H1 (cell line): ENCODE data around the gene KIAA1614. TPM values are rescaled to one million over a fixed set of nuclear protein-coding genes. Genes with fewer than 3 reads are reported as not detected.
A peak's percentile ranks its signal among the peaks of the same experiment; 100 is the strongest.

Experiments
- CTCF ChIA-PET: fragments of 300-600 bp; sonication (Branson Sonifier 250); formaldehyde crosslinking; loops from one replicate; lab custom pipeline; 2021; ENCODE audit not compliant: partially characterized antibody; lab: Charles Lee
- POLR2A ChIA-PET: fragments of 300-600 bp; sonication (Branson Sonifier 250); formaldehyde crosslinking; loops from one replicate; lab custom pipeline; 2021; ENCODE audit warnings: inconsistent platforms; ENCODE audit not compliant: partially characterized antibody; lab: Charles Lee
- DNase-seq, 2 experiments: peaks; one replicate each; pipeline versions ENCODE4 v3.0.0 to v3.0.0-alpha.2; 2010 to 2022; ENCODE audit warnings: low spot score in 2 of 2, low read depth in 1 of 2, mixed read lengths in 1 of 2
- FAIRE-seq: peaks from 2 replicates; lab custom pipeline; 2011; peaks lifted over from hg19 to GRCh38; lab: Jason Lieb, UNC
- H2AFZ ChIP-seq: 2 replicates; pipeline ENCODE4 v1.8.1; 2012; ENCODE audit warnings: low read length, inconsistent platforms
- H2AK5ac ChIP-seq: 2 replicates; pipeline ENCODE4 v1.6.1; 2013; ENCODE audit warnings: low read depth, low read length
- H2BK120ac ChIP-seq: replicated peaks from 2 replicates; pipeline ENCODE3; 2013; ENCODE audit warnings: low read depth, low read length, inconsistent platforms
- H2BK12ac ChIP-seq: 2 replicates; pipeline ENCODE4 v1.6.1; 2013; ENCODE audit warnings: low read depth, low read length
- H2BK15ac ChIP-seq: 2 replicates; pipeline ENCODE4 v1.6.1; 2013; ENCODE audit warnings: low read length
- H2BK20ac ChIP-seq: 2 replicates; pipeline ENCODE4 v1.6.1; 2013; ENCODE audit warnings: low read length
- H2BK5ac ChIP-seq: 2 replicates; pipeline ENCODE4 v1.6.1; 2013; ENCODE audit warnings: low read depth, low read length
- H3K14ac ChIP-seq: 2 replicates; pipeline ENCODE4 v1.6.1; 2013; ENCODE audit warnings: inconsistent platforms; ENCODE audit not compliant: insufficient read length
- H3K18ac ChIP-seq: 2 replicates; pipeline ENCODE4 v1.6.1; 2013; ENCODE audit warnings: low read length; ENCODE audit errors: extremely low read depth
- H3K23ac ChIP-seq: 2 replicates; pipeline ENCODE4 v1.6.1; 2013; ENCODE audit warnings: inconsistent platforms; ENCODE audit not compliant: insufficient read length
- H3K23me2 ChIP-seq: 2 replicates; pipeline ENCODE4 v1.6.1; 2013; ENCODE audit warnings: low read depth, low read length
- H3K27ac ChIP-seq: 2 replicates; pipeline ENCODE4 v1.6.1; 2011; ENCODE audit warnings: low read depth, low read length, inconsistent platforms
- H3K27me3 ChIP-seq, 4 experiments: replicated peaks in 1 of 4; 1 replicate in 1 of 4; 2 replicates in 3 of 4; pipeline versions ENCODE4 v1.6.1 to v1.8.1; 2011 to 2013; ENCODE audit warnings: low read length in 3 of 4, mild to moderate bottlenecking in 3 of 4, inconsistent platforms in 2 of 4, mixed read lengths in 2 of 4, moderate library complexity in 1 of 4; ENCODE audit not compliant: control insufficient read depth in 3 of 4, insufficient read depth in 3 of 4; ENCODE audit errors: extremely low read depth in 1 of 4
- H3K36me3 ChIP-seq, 4 experiments: 2 replicates each; pipeline versions ENCODE4 v1.6.1 to v1.8.1; 2011 to 2013; ENCODE audit warnings: mild to moderate bottlenecking in 4 of 4, low read length in 3 of 4, moderate library complexity in 2 of 4, control low read depth in 1 of 4, inconsistent platforms in 1 of 4; ENCODE audit not compliant: insufficient read depth in 4 of 4, control insufficient read depth in 2 of 4
- H3K4ac ChIP-seq: replicated peaks from 2 replicates; pipeline ENCODE3; 2013; ENCODE audit warnings: low read length, low read depth, mixed read lengths, inconsistent platforms; ENCODE audit not compliant: insufficient read length
- H3K4me1 ChIP-seq, 4 experiments: replicated peaks in 1 of 4; 1 replicate in 1 of 4; 2 replicates in 3 of 4; pipeline versions ENCODE4 v1.6.1 to v1.8.1; 2011 to 2013; ENCODE audit warnings: low read length in 3 of 4, inconsistent platforms in 2 of 4, mixed read lengths in 1 of 4; ENCODE audit not compliant: insufficient read depth in 4 of 4, control insufficient read depth in 3 of 4
- H3K4me2 ChIP-seq, 2 experiments: 2 replicates each; pipeline versions ENCODE4 v1.6.1 to v1.8.1; 2011 to 2013; ENCODE audit warnings: low read depth in 2 of 2, low read length in 2 of 2, control low read depth in 1 of 2, inconsistent platforms in 1 of 2, mild to moderate bottlenecking in 1 of 2; ENCODE audit not compliant: insufficient read depth in 1 of 2
- H3K4me3 ChIP-seq, 4 experiments: fragments of 200-600, 300-600 bp in 1 of 4; sonication (generic), shearing (Covaris generic), sonication (Bioruptor Twin) in 1 of 4; 2 replicates each; pipeline versions ENCODE4 v1.5.1 to v1.8.1; 2011 to 2016; ENCODE audit warnings: low read length in 4 of 4, low read depth in 3 of 4, control low read depth in 2 of 4, inconsistent platforms in 2 of 4, mild to moderate bottlenecking in 2 of 4, mixed read lengths in 1 of 4, moderate library complexity in 1 of 4; ENCODE audit not compliant: insufficient read depth in 2 of 4; ENCODE audit errors: extremely low read depth in 1 of 4
- H3K56ac ChIP-seq: replicated peaks from 2 replicates; pipeline ENCODE3; 2013; ENCODE audit warnings: low read depth, mild to moderate bottlenecking, mixed read lengths, low read length, inconsistent platforms; ENCODE audit not compliant: insufficient read length
- H3K79me1 ChIP-seq: 2 replicates; pipeline ENCODE4 v1.6.1; 2013; ENCODE audit warnings: low read depth, low read length, control low read depth
- H3K79me2 ChIP-seq, 2 experiments: 2 replicates each; pipeline versions ENCODE4 v1.6.1 to v1.8.1; 2012 to 2013; ENCODE audit warnings: low read length in 2 of 2, mild to moderate bottlenecking in 2 of 2, inconsistent platforms in 1 of 2; ENCODE audit not compliant: insufficient read depth in 2 of 2, control insufficient read depth in 1 of 2
- H3K9ac ChIP-seq, 4 experiments: replicated peaks in 1 of 4; 1 replicate in 1 of 4; 2 replicates in 3 of 4; pipeline versions ENCODE4 v1.6.1 to v1.8.1; 2011 to 2013; ENCODE audit warnings: low read depth in 3 of 4, low read length in 3 of 4, control low read depth in 2 of 4, mild to moderate bottlenecking in 2 of 4, moderate library complexity in 2 of 4, inconsistent platforms in 1 of 4; ENCODE audit errors: extremely low read depth in 1 of 4
- H3K9me3 ChIP-seq, 2 experiments: 2 replicates each; pipeline versions ENCODE4 v1.6.1 to v1.8.1; 2012 to 2013; ENCODE audit warnings: mild to moderate bottlenecking in 2 of 2, moderate library complexity in 2 of 2, control low read depth in 1 of 2, inconsistent platforms in 1 of 2, low read depth in 1 of 2, low read length in 1 of 2, mixed read lengths in 1 of 2; ENCODE audit not compliant: insufficient read depth in 2 of 2
- H4K20me1 ChIP-seq, 2 experiments: replicated peaks in 1 of 2; 2 replicates each; pipeline versions ENCODE3 to v1.8.1; 2011 to 2013; ENCODE audit warnings: inconsistent platforms in 2 of 2, low read length in 2 of 2, mild to moderate bottlenecking in 1 of 2; ENCODE audit not compliant: insufficient read depth in 2 of 2, control insufficient read depth in 1 of 2
- H4K5ac ChIP-seq: 2 replicates; pipeline ENCODE4 v1.6.1; 2013; ENCODE audit warnings: low read length, low read depth, mixed read lengths, inconsistent platforms; ENCODE audit not compliant: insufficient read length
- H4K8ac ChIP-seq: 2 replicates; pipeline ENCODE4 v1.8.0; 2013; ENCODE audit warnings: mild to moderate bottlenecking, moderate library complexity, low read length, inconsistent platforms; ENCODE audit not compliant: insufficient read depth; ENCODE audit errors: extremely low read depth
- H4K91ac ChIP-seq: replicated peaks from 2 replicates; pipeline ENCODE3; 2013; ENCODE audit warnings: low read length, mixed read lengths, inconsistent platforms; ENCODE audit not compliant: insufficient read length
- BRCA1 ChIP-seq: IDR thresholded peaks from 2 replicates; pipeline ENCODE4 v1.6.1; 2012; ENCODE audit warnings: low read depth, low read length, improper control_type of control experiment
- PHF8 ChIP-seq: fragments of 200-600 bp; sonication (generic); conservative IDR thresholded peaks from 2 replicates; pipeline ENCODE4 v1.7.1; 2012; ENCODE audit warnings: low read depth, mild to moderate bottlenecking, inconsistent platforms, low read length, moderate library complexity
- WGBS, 2 experiments: shearing (Covaris generic) in 1 of 2; methylation state at CpG; one replicate each; pipeline versions ENCODE4 v1.1.6 to v1.1.7; 2013 to 2015; ENCODE audit warnings: low lambda C conversion rate in 2 of 2, mixed read lengths in 2 of 2, inconsistent platforms in 1 of 2, low coverage in 1 of 2, missing lambda C conversion rate in 1 of 2; ENCODE audit not compliant: insufficient replicate concordance in 2 of 2, insufficient coverage in 1 of 2, insufficient read length in 1 of 2; ENCODE audit errors: extremely low coverage in 1 of 2, missing lambda C conversion rate in 1 of 2; 5-methylcytosine and 5-hydroxymethylcytosine counted together
- polyA plus RNA-seq, 7 experiments: library from polyadenylated mRNA; depleted of rRNA in 3 of 7; stranded (reverse) in 5 of 7; unstranded in 2 of 7; fragments of >200 nt in 5 of 7; fragments of 200-250 nt in 2 of 7; gene quantifications; 1 replicate in 5 of 7; 2 replicates in 1 of 7; 4 replicates in 1 of 7; pipeline versions ENCODE4 v1.2.1 to v1.2.3, GENCODE V29; 2011 to 2013; ENCODE audit warnings: missing spikeins in 2 of 7, mixed read lengths in 2 of 7
- total RNA-seq: library from RNA; stranded (reverse); fragmentation: NEBNext Ultra II Directional; extraction: Animal tissue kit (Norgen Biotek cat#: 25700); gene quantifications from 2 replicates; pipeline ENCODE4 v1.2.1, GENCODE V29; 2021
- TF ChIP-seq, protein P1 (sequence below): IDR thresholded peaks from 2 replicates; pipeline ENCODE4 v1.6.1; 2012; ENCODE audit warnings: inconsistent platforms

KIAA1614 gene
- total and polyA plus RNA-seq, 2 of the 8 experiments (the other 6 are each of a cell fraction or from before 2014, with no cell fraction given) = 1.3 to 3.1 TPM

DNA sequence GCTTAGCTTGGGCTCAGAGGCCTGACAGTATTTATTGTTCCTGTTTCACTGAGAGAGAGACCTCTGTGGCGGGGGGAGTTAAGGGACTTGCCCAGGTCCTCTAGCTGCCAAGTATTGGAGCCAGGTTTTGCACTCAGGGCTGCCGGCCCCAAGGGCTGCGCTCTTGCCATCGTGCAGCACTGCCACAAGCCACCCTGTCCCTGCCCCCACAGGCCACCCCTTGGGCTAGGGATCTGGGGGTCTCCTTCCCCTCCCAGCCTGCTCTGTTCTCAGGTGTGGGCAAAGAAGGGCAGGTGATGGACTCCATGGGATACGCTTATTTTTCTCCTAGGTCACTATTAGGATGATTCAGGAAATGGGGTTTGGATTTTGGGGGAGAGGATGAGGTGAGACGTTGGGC is 8.7 kb downstream of the KIAA1614 start:
- POLR2A ChIA-PET = interaction anchor here (0.7 to 1.4 kb wide), 3 partner anchors 14 to 46 kb away, joined by 3 read pairs; no protein-coding TSS in a partner anchor
- H3K27me3 ChIP-seq = no peaks in the 10 kb centered on the region; a peak in 1 of 7 replicates
- CTCF ChIA-PET = interaction anchor here (0.6 to 1.8 kb wide), 21 partner anchors 9 to 421 kb away, joined by 3 to 14 read pairs (median 4); partner anchors contain the start of gene KIAA1614
- H4K5ac ChIP-seq = no peak overlapping the region
- FAIRE-seq (no peak), DNase-seq (no peak)
- peaks cover 2% of the 10 kb centered on the region for H3K23me2 ChIP-seq
- H3K56ac ChIP-seq = no peak overlapping the region
- H2AK5ac ChIP-seq = no peak overlapping the region
- peaks cover 29 to 43% (median 36%) of the 10 kb centered on the region in 4 experiments for H3K4me1 ChIP-seq
- peak overlapping the region; percentile 61 for H4K91ac ChIP-seq
- H2BK12ac ChIP-seq = 0 out of 2 replicates have a peak overlapping the region, but pooled peaks have one; percentile 75
- no peaks in the 10 kb centered on the region for H3K79me2 ChIP-seq
- H3K4me3 ChIP-seq = no peak overlapping the region
- no peaks in the 10 kb centered on the region for H3K79me1 ChIP-seq
- H3K36me3 ChIP-seq = no peaks in the 10 kb centered on the region
- H2BK15ac ChIP-seq = 0 out of 2 replicates have a peak overlapping the region, but pooled peaks have one; percentile 98
- no peak overlapping the region for H3K9ac ChIP-seq
- peak overlapping the region; percentile 74; the same call in 1 of the 2 replicates for H2BK20ac ChIP-seq
- H3K18ac ChIP-seq = no peak overlapping the region; the same call in none of the 2 replicates
- no peak overlapping the region for H2BK5ac ChIP-seq
- no peak overlapping the region for H2BK120ac ChIP-seq
- no peak overlapping the region for H3K4ac ChIP-seq
- no peaks in the 10 kb centered on the region for H3K9me3 ChIP-seq
- WGBS, 2 experiments = 83% methylated on average over 6 of the region's 6 CpGs; no CpG with 5 or more reads in 1 of the 2 experiments
- no peak overlapping the region for H4K8ac ChIP-seq
- no peak overlapping the region for H3K4me2 ChIP-seq
- no peak overlapping the region for H2AFZ ChIP-seq
- no peak overlapping the region for H3K14ac ChIP-seq
- TF ChIP-seq, protein P1, sequence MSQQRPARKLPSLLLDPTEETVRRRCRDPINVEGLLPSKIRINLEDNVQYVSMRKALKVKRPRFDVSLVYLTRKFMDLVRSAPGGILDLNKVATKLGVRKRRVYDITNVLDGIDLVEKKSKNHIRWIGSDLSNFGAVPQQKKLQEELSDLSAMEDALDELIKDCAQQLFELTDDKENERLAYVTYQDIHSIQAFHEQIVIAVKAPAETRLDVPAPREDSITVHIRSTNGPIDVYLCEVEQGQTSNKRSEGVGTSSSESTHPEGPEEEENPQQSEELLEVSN = no peak
- TF ChIP-seq BRCA1 (no peak), PHF8 (no peak)
- H3K27ac ChIP-seq = no peak overlapping the region
- H3K23ac ChIP-seq = no peak overlapping the region
- H4K20me1 ChIP-seq = no peaks in the 10 kb centered on the region
